Stimulated activated CD4-positive, alpha-beta T cell treated with anti-CD3 and anti-CD28 coated beads, TNF-alpha, amount 100 ng/mL, for 1 hour (primary cell): ENCODE measurements around the gene SPO11.
A peak's percentile ranks its signal among the peaks of the same experiment; 100 is the strongest.

Experiments used
- DNase-seq, 3 donors: peaks; one replicate each; pipeline ENCODE4 v3.0.0-alpha.2; 2020; ENCODE audit warnings: low read depth in 3 of 3, low spot score in 1 of 3

The SPO11 gene

DNA sequence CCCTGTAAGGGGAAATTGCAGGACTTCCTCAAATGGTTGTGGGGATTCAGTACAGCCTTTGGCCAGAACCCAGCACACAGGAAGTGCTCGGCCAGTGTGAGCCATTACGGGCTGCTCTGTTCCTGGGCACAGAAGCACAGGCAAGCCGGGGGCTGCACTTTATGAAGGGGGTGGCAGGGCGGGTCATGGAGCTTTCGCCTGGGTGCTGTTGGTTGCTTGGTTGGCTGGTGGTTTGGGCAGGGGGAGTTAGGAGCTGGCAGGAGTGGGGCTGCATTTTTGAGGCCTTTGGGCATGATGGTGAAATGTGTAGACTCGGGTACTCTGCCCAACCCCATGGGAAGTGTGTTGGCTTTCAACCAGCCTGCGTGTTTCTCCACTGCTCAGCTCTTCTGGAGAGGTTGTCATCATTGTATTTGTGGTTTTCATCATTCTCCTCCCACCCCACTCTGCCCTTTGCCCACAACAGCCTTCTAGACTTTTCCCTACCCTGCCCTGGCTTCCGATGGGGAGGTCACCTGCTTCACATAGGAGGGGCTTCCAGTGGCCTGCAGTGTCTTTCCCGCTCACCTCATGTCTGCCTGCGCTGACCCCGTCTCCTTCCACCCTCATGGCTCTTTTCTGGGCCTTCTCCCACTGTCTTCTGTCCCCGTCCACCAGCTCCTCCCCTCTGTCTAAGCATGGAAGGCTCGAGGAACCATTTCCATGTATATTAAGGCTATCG lies 45.5 kb downstream of the SPO11 start:
- no peak for DNase-seq

- no peak for DNase-seq
Measured at GRCh38 chr20:57375652-57376230, 46.1 kb downstream of the SPO11 start.

GRCh38 chr20:57377350-57377749 lies 47.7 kb downstream of the SPO11 start:
- no peak for DNase-seq

- DNase-seq: no peak
Measured at GRCh38 chr20:57378107-57378506, 48.5 kb downstream of the SPO11 start.

DNA sequence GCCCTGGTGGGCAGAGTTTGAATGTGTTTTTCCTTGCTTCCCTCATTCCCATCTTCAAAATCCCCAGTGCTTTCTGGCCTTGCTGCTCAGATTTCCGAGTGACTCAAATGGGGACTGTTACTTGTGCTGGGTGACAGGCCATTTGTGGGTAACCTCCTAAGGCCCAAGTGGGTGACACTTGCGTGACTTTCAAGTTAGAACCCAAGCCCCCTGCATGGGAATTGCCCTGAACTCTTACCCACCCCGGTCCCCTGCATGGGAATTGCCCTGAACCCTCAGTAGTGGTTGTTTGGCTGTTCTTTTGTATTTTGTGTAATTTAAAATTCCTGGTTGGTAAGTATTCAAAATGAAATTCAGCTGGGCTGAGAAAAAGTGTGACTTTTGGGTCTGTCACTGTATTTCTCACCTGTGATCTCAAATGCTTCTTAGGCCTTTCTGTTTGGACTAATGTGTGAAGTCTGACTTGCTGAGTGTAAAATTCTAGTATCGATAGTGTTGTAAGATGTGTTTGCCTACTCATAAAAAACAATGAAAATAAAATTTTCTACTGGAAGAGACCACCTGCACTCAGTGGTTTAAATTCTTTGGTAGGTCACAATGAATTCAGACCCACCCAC lies 49.2 kb downstream of the SPO11 start:
- no peak for DNase-seq

GRCh38 chr20:57379263-57379647 lies 49.7 kb downstream of the SPO11 start:
- DNase-seq: no peak

DNA sequence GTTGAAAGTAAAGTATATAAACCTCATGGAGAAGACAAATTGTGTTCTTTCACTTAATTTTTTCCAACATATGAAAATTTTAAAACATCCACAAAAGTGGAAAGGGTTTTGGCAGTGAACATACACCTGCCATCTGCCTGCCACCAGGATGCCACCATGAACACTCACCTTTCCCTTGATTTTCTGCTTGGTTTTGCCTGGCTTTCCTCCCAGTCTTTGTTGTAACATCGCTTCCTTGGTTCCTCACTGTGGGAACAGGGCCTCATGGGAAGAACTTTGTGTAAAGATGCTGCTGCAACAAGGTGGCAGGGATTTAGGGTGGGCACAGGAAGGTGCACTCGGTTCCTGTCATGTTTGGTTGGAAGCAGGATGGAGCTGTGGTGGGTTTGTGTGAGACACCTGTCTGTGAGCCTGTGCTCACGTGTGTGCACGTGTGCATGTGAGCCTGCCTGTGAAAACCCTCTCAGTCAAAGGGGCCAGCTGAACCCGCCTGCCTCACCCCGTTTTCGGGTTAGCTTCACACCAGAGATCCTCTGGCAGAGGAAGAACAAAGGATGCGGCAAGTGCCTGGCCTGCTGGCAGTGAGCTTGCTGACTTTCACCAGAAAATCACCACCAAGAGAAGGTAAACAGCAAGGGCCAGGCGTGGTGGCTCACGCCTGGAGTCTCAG lies 50.6 kb downstream of the SPO11 start:
- no peak for DNase-seq

GRCh38 chr20:57381596-57382503 lies 52.2 kb downstream of the SPO11 start:
- peak; percentile 53 to 81 (median 72) for DNase-seq

- no peak for DNase-seq
Measured at GRCh38 chr20:57382516-57382915, 52.9 kb downstream of the SPO11 start.

DNA sequence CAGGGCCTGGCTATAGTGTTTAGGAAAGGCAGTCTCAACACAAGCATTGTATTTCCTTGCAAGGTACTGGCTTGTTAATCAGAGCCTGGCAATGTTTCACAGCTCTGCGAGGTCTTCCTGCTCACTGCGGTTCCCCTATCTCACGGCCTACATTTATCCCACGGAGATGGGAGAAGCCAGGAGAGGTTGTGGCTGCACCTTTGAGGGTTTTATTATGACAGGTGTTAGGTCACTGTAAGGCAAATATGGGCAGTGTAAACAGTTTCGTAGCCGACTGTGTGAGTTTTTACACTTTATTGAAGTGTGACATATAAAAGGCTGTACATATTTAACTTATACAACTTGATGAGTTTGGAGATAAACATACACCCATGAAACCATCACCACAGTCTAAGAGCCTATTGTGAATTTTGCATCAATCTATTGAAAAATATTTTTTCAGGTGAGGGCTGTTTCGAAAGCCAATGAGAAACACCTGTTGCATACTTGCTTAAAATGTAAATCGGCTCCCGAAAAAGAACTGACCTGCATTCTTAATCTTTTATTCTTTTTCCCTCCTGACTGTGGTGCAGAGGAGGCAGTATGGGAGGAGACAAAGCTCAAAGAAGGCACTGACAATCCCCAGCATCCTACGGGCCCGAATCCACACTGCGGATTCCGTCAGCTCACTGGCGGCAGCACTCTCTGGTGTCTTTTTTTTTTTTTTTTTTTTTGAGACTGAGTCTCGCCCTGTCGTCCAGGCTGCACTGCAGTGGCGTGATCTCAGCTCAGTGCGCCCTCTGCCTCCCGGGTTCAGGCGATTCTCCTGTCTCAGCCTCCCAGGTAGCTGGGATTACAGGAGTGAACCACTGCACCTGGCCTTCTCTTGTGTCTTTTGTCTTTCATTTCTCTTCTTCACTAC lies 54.1 kb downstream of the SPO11 start:
- DNase-seq: no peak

- no peak for DNase-seq
Measured at GRCh38 chr20:57384486-57384885, 54.9 kb downstream of the SPO11 start.

DNA sequence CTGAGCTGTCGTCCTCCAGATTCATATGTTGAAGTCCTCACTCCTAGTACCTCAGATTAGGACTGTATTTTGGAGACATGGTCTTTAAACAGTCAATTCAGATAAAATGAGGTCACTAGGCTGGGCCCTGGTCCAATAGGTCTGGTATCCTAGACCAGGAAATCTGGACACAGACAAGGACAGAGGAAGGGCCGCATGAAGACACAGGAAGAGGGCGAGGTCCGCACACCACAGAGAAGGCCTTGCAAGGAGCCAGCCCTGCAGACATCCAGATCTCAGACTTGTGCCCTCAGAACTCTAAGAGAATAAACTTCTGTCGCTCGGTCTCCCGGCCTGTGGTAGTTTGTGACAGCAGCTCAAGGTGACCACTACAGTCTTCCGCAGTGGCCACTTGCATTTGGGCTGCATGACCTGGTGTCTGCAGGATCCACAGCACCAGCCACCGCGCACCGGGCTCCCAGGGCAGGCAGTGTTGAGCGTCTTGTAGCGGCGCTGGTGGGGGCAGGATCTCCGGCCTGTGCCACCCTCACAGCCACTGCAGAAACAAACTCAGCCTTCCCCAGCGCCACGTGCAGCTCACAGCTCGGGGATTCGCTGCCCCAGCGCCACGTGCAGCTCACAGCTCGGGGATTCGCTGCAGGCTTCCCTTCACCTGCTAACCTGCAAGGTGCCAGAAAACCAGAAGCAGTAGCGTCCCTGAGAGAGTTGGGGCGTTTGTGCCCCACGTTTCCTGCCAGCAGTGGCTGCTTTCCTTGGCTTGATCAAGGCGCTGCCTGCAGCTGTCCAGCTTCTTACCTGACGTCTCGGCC lies 55.6 kb downstream of the SPO11 start:
- DNase-seq: no peak

DNA sequence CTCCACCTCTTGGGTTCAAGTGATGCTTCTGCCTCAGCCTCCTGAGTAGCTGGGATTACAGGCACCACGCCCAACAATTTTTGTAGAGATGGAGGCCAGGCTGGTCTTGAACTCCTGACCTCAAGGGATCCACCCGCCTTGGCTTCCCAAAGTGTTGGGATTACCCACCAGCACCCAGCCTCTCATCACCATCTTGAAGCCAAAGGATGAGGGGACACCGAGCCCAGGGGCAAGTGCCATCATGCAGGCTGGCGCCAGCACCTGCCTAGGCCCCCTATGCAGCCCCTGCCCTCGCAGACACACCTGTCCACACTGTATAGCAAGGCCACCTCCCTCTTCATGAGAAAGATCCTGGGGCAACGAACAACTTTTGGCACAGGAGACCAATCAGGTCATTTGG lies 56.3 kb downstream of the SPO11 start:
- DNase-seq: no peak

DNA sequence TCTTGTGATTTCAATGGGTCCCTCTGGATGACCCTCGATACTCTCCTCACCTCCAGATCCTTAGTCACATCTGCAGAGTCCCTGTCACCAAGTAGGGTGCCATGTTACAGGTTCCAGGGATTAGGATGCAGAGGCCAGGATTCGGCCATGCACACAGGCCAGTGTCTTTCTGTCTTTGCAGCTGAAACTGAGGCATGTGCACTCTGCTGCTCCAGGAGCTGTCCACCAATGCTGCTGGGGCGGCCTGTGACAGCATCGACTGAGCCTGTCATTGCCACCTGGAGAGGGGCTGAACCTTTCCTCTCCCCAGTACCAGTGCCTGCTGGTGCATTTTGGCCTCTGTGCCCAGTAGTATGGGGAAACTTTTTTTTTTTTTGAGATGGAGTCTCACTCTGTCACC lies 57.2 kb downstream of the SPO11 start:
- no peak for DNase-seq

GRCh38 chr20:57387463-57387862 lies 57.9 kb downstream of the SPO11 start:
- no peak for DNase-seq

- no peak for DNase-seq
Measured at GRCh38 chr20:57387945-57388371, 58.4 kb downstream of the SPO11 start.

- peak in 2 of 3 donors; percentile 15 to 54 for DNase-seq
Measured at GRCh38 chr20:57388953-57389694, 59.5 kb downstream of the SPO11 start.
